GM21447 (cell line): ENCODE measurements around the gene GET4.
"Not testable (repeated sequence)": the region's sequence is repeated elsewhere in the genome, so short reads cannot be mapped to it uniquely, and the experiment has no call there.

ENCODE experiments used
- ATAC-seq: cut with Tn5 transposase; IDR thresholded peaks from one replicate; pipeline ENCODE4 v1.9.1; 2021; ENCODE audit not compliant: unreplicated experiment

Gene GET4

GRCh38 chr7:845091-845490 is 31.3 kb upstream of the GET4 start:
- no peak for ATAC-seq

- ATAC-seq: no peak
These were observed 30.6 kb upstream of the GET4 start for GRCh38 chr7:845731-846130.

GRCh38 chr7:846958-847650 is 29.2 kb upstream of the GET4 start:
- not testable (repeated sequence) for ATAC-seq

GRCh38 chr7:847728-848127 is 28.6 kb upstream of the GET4 start:
- ATAC-seq: not testable (repeated sequence)

- no peak for ATAC-seq
These were observed 27.2 kb upstream of the GET4 start for GRCh38 chr7:849145-849544.

GRCh38 chr7:849781-850180 is 26.6 kb upstream of the GET4 start:
- ATAC-seq: no peak

- ATAC-seq: no peak
These were observed 25.1 kb upstream of the GET4 start for GRCh38 chr7:851204-851603.

GRCh38 chr7:853366-854117 is 22.8 kb upstream of the GET4 start:
- ATAC-seq: no peak

- no peak for ATAC-seq
These were observed 22.1 kb upstream of the GET4 start for GRCh38 chr7:854118-854775.

- no peak for ATAC-seq
These were observed 20.5 kb upstream of the GET4 start for GRCh38 chr7:855686-856369.

GRCh38 chr7:856444-857095 is 19.8 kb upstream of the GET4 start:
- ATAC-seq: no peak

GRCh38 chr7:857661-858060 is 18.7 kb upstream of the GET4 start:
- no peak for ATAC-seq

- ATAC-seq: no peak
These were observed 16.9 kb upstream of the GET4 start for GRCh38 chr7:859359-860030.

GRCh38 chr7:860149-860548 is 16.2 kb upstream of the GET4 start:
- no peak for ATAC-seq

GRCh38 chr7:861222-861621 is 15.1 kb upstream of the GET4 start:
- no peak for ATAC-seq

- ATAC-seq: no peak
These were observed 14.2 kb upstream of the GET4 start for GRCh38 chr7:862157-862556.

GRCh38 chr7:863106-863505 is 13.2 kb upstream of the GET4 start:
- no peak for ATAC-seq

GRCh38 chr7:865921-866320 is 10.4 kb upstream of the GET4 start:
- ATAC-seq: no peak

GRCh38 chr7:867001-867405 is 9.4 kb upstream of the GET4 start:
- no peak for ATAC-seq

- ATAC-seq: no peak
These were observed 8.8 kb upstream of the GET4 start for GRCh38 chr7:867406-868188.
